ENCODE measurements around the gene SPRED3. TPM values are rescaled to one million over a fixed set of nuclear protein-coding genes. Genes with fewer than 3 reads are reported as not detected.
A peak's percentile ranks its signal among the peaks of the same experiment; 100 is the strongest.

Gene SPRED3
- total and polyA plus RNA-seq, 9 of the 15 experiments (the other 6 are each of a cell fraction or from before 2014, with no cell fraction given), result 0.05 to 1.3 (median 0.36) TPM

DNA sequence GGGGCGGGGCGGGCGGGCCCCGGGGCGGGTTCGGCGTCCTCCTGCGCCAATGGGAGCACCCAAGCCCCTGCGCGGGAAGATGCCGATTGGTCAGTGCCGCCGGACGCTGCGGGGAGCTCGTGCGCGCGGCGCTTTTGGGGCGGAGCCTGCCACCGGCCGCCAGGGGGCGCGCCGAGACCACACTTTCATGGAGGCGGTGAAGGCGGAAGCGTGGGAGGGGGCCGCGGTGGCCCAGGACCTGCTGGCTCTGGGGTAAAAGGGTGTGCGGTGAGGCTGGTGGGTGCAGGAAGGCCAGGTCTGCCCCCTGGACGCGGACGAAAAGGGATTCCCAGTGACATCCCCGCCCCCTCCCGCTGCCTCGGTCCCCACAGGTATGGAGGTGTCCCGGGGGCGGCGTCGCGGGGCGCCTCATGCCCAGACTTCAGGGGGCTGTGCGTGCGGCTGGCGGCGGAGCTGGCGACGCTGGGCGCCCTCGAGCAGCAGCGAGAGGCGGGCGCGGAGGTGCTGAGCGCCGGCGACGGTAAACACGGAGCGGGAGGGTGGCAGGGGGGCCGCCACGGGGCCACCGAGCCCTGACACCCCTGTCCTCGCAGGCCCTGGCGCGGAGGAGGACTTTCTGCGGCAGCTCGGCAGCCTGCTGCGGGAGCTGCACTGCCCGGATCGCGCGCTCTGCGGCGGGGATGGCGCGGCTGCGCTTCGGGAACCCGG, 14.6 kb downstream of the SPRED3 start, which contains the start of gene FAM98C (continued):
- TF ChIP-seq, protein P1, sequence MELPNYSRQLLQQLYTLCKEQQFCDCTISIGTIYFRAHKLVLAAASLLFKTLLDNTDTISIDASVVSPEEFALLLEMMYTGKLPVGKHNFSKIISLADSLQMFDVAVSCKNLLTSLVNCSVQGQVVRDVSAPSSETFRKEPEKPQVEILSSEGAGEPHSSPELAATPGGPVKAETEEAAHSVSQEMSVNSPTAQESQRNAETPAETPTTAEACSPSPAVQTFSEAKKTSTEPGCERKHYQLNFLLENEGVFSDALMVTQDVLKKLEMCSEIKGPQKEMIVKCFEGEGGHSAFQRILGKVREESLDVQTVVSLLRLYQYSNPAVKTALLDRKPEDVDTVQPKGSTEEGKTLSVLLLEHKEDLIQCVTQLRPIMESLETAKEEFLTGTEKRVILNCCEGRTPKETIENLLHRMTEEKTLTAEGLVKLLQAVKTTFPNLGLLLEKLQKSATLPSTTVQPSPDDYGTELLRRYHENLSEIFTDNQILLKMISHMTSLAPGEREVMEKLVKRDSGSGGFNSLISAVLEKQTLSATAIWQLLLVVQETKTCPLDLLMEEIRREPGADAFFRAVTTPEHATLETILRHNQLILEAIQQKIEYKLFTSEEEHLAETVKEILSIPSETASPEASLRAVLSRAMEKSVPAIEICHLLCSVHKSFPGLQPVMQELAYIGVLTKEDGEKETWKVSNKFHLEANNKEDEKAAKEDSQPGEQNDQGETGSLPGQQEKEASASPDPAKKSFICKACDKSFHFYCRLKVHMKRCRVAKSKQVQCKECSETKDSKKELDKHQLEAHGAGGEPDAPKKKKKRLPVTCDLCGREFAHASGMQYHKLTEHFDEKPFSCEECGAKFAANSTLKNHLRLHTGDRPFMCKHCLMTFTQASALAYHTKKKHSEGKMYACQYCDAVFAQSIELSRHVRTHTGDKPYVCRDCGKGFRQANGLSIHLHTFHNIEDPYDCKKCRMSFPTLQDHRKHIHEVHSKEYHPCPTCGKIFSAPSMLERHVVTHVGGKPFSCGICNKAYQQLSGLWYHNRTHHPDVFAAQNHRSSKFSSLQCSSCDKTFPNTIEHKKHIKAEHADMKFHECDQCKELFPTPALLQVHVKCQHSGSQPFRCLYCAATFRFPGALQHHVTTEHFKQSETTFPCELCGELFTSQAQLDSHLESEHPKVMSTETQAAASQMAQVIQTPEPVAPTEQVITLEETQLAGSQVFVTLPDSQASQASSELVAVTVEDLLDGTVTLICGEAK (IDR thresholded peaks at IDR 0.05), result no peak
- TF ChIP-seq, protein P1 (CRISPR knock-in tag; IDR thresholded peaks at IDR 0.05), result no peak
- no peak for TF ChIP-seq SETDB1 (IDR thresholded peaks at IDR 0.05; ENCODE audit: low read length)
- TF ChIP-seq SMAD4 (CRISPR knock-in tag; conservative IDR thresholded peaks at IDR 0.05), result 0 out of 2 replicates have a peak, but pooled peaks have one; percentile 27
- TF ChIP-seq ZFX (CRISPR knock-in tag; IDR thresholded peaks at IDR 0.05), result peak; percentile 92
- no peak for TF ChIP-seq ZNF134 (CRISPR knock-in tag; conservative IDR thresholded peaks at IDR 0.05)
- TF ChIP-seq, protein P2, sequence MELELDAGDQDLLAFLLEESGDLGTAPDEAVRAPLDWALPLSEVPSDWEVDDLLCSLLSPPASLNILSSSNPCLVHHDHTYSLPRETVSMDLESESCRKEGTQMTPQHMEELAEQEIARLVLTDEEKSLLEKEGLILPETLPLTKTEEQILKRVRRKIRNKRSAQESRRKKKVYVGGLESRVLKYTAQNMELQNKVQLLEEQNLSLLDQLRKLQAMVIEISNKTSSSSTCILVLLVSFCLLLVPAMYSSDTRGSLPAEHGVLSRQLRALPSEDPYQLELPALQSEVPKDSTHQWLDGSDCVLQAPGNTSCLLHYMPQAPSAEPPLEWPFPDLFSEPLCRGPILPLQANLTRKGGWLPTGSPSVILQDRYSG (tag; conservative IDR thresholded peaks at IDR 0.05; ENCODE audit: low read depth), result no peak
- no peak for TF ChIP-seq ZNF583 (CRISPR knock-in tag; IDR thresholded peaks at IDR 0.05)
- TF ChIP-seq ZNF239 (CRISPR knock-in tag; IDR thresholded peaks at IDR 0.05), result no peak
- no peak for TF ChIP-seq PHF21A (IDR thresholded peaks at IDR 0.05; ENCODE audit: borderline replicate concordance, low read depth)
- peak; percentile 67 for TF ChIP-seq RBBP5 (IDR thresholded peaks at IDR 0.05; ENCODE audit: borderline replicate concordance, insufficient read depth, low read length, poor library complexity, severe bottlenecking)
- TF ChIP-seq ZZZ3 (IDR thresholded peaks at IDR 0.05), result no peak
- TF ChIP-seq NONO (IDR thresholded peaks at IDR 0.05; ENCODE audit: low read depth in 2 of 2, low read length in 1 of 2), result peak; percentile 59 to 61; a peak in 2 of 4 replicates
- TF ChIP-seq ZNF445 (CRISPR knock-in tag; IDR thresholded peaks at IDR 0.05; ENCODE audit: low read depth), result no peak
- TF ChIP-seq ARID1B (IDR thresholded peaks at IDR 0.05), result no peak
- TF ChIP-seq, protein P3, sequence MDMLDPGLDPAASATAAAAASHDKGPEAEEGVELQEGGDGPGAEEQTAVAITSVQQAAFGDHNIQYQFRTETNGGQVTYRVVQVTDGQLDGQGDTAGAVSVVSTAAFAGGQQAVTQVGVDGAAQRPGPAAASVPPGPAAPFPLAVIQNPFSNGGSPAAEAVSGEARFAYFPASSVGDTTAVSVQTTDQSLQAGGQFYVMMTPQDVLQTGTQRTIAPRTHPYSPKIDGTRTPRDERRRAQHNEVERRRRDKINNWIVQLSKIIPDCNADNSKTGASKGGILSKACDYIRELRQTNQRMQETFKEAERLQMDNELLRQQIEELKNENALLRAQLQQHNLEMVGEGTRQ (CRISPR knock-in tag; IDR thresholded peaks at IDR 0.05), result no peak
- no peak for TF ChIP-seq ZSCAN29 (IDR thresholded peaks at IDR 0.05)
